22Rv1 (cell line): ENCODE measurements around the gene DMXL1.
A peak's percentile ranks its signal among the peaks of the same experiment; 100 is the strongest.

Experiments
- H3K27ac ChIP-seq: fragments of 450-650 bp; 2 replicates; pipeline ENCODE4 v1.5.1; 2017
- CTCF ChIP-seq: fragments of 450-650 bp; IDR thresholded peaks from 2 replicates; pipeline ENCODE4 v1.5.1; 2017; ENCODE audit warnings: mild to moderate bottlenecking
- ZFX ChIP-seq: fragments of 450-650 bp; IDR thresholded peaks from 2 replicates; pipeline ENCODE4 v1.6.1; 2017; ENCODE audit warnings: antibody characterized with exemption, borderline replicate concordance

The DMXL1 gene

DNA sequence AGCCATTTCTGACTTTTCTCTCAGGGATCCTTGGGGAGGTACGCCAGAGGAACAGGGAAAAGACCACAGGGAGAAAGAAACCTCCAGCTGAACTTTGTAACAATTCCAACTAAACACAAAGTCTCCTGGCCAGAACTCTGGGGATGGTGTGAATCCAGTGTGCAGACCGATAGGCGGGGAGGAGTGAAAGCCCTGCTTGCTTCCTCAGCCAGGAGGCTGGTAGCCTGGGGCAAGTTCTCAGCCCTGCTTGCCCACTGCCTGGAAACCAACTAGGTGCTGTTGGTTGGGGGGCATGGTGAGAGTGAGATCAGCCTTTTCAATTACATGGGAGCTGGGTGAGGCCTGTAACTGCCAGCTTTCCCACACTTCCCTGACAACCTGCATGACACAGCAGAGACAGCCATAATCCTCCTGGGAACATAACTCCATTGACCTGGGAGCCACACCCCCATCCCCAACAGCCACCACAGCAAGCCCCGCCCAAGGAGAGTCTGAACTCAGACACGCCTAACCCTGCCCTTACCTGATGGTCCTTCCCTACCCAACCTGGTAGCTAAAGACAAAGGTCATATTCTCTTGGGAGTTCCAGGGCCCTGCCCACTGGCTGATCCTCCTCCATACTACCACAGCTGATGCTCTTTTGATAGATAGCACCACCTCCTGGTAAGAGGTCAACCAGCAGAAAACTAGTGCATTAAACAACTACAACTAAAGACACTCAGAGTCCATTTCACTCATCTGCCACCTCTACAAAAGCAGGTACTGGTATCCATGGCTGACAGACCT is 184.9 kb downstream of the DMXL1 start:
- H3K27ac ChIP-seq = peak overlapping the region; percentile 41

GRCh38 chr5:119257613-119258012 is 186.7 kb downstream of the DMXL1 start:
- no peak for TF ChIP-seq CTCF

More for the DNA sequence above, 184.9 kb downstream of the DMXL1 start:
- TF ChIP-seq CTCF (peak; percentile 48), ZFX (no peak)

DNA sequence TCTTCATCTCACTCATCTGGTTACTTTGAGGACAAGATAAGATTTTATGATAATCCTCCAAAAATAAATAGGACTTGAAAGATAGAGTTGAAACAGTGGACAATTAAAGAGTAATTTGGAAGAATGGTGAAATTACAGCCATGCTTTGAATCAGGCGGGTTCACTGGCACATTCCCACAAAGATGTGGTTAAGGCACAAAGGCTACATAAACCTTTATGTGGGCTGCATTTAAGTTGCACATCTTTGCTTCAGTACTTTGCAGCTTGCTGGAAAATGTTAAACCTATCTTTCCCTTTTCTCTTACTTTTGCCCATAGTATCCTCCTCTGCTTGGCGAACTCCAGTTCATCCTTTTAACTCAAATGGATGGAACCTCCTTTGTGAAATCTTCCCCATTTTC is 192.8 kb downstream of the DMXL1 start:
- no peak overlapping the region for H3K27ac ChIP-seq
- TF ChIP-seq CTCF (no peak), ZFX (no peak)

More at GRCh38 chr5:119257613-119258012, 186.7 kb downstream of the DMXL1 start:
- H3K27ac ChIP-seq = no peak overlapping the region

- no peak overlapping the region for H3K27ac ChIP-seq
- TF ChIP-seq ZFX (no peak), CTCF (no peak)
Observed at GRCh38 chr5:119264186-119264585, 193.3 kb downstream of the DMXL1 start.

DNA sequence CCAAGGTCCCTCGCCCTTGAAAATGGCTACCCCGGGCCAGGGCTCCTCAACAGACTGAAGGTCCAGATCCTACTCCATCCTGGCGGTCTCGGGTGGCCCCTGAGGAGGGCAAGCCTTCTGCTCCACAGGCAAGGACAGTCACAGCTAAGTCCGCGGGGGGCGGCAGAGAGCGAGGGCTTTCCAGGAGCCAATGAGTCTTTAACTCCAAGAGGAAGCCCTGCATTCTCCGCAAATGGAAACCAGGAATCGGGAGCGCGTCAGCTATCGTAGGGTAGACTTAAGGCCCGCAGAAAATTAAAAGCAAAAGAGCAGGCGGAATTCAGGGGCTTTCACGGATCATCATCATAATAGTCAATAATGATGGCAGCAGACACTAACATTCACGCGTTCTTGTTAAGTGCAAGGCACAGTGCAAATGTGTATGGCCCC is 197.1 kb downstream of the DMXL1 start:
- peak overlapping the region; percentile 87 for H3K27ac ChIP-seq
- TF ChIP-seq ZFX (no peak), CTCF (peak; percentile 85)

DNA sequence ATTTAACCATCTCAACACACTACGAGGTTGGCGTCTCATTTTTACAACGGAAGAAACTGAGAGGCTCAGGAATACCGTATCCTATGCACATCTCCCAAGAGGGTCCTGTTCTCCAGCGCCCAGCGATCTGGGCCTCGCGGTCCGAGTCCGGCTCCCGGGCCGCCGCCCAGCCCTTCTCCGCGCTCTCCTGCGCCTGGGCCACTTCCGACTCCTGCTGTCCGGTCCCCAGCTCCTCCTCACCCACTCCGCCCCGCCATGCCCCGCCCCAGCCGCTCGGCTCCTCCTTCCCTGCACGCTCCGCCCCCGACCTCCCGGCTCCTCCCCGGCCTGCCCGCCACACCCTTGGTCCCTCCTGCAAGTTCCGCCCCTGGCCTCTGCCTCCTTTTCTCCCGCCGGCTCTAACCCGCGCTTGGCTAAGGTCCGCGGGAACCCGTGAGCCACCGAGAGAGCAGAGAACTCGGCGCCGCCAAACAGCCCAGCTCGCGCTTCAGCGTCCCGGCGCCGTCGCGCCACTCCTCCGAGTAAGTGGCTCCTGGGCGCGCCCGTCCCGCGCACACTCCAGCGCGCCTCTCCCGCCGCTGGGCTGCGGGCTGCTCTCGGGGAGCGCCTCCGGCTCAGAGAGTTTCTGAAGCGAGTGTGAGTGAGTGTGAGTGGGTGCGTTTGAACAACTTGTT is 197.6 kb downstream of the DMXL1 start:
- peak overlapping the region; percentile 87 for H3K27ac ChIP-seq
- TF ChIP-seq ZFX = no peak
- TF ChIP-seq CTCF = no peak
